Thymus (tissue), 11 donors: Measurements from ENCODE around the gene TNFRSF6B. TPM values are rescaled to one million over a fixed set of nuclear protein-coding genes. Genes with fewer than 3 reads are reported as not detected.
"Not testable (repeated sequence)": the region's sequence is repeated elsewhere in the genome, so short reads cannot be mapped to it uniquely, and the experiment has no call there.

ENCODE experiments used
- DNase-seq, 9 donors: peaks; one replicate each; pipeline ENCODE4 v3.0.0-alpha.2; 2013; ENCODE audit warnings: low spot score in 9 of 9, low read depth in 6 of 9, missing footprints in 1 of 9
- H3K27ac ChIP-seq, 2 donors: one replicate each; pipeline ENCODE4 v1.5.1; 2013; ENCODE audit warnings: control low read depth in 1 of 2, low read depth in 1 of 2, low read length in 1 of 2, mild to moderate bottlenecking in 1 of 2, moderate library complexity in 1 of 2
- H3K27me3 ChIP-seq, 2 donors: one replicate each; pipeline ENCODE4 v1.5.1; 2013; ENCODE audit warnings: low read length in 1 of 2; ENCODE audit not compliant: control insufficient read depth in 2 of 2, insufficient read depth in 1 of 2
- H3K36me3 ChIP-seq, 2 donors: one replicate each; pipeline ENCODE4 v1.5.1; 2013; ENCODE audit warnings: low read length in 1 of 2, mild to moderate bottlenecking in 1 of 2, moderate library complexity in 1 of 2; ENCODE audit not compliant: control insufficient read depth in 2 of 2, insufficient read depth in 2 of 2
- H3K4me1 ChIP-seq, 2 donors: one replicate each; pipeline ENCODE4 v1.5.1; 2013; ENCODE audit warnings: low read length in 2 of 2; ENCODE audit not compliant: control insufficient read depth in 2 of 2, insufficient read depth in 2 of 2
- H3K4me3 ChIP-seq, 2 donors: one replicate each; pipeline ENCODE4 v1.5.1; 2013; ENCODE audit warnings: low read length in 2 of 2, control low read depth in 1 of 2, mild to moderate bottlenecking in 1 of 2
- H3K9me3 ChIP-seq, 2 donors: one replicate each; pipeline ENCODE4 v1.5.1; 2013; ENCODE audit warnings: low read length in 1 of 2, mild to moderate bottlenecking in 1 of 2; ENCODE audit not compliant: control insufficient read depth in 2 of 2, insufficient read depth in 1 of 2
- WGBS: extraction: QIAGEN DNeasy Blood & Tissue Kit; methylation state at CpG from one replicate; pipeline ENCODE4 v1.1.7; 2013; 5-methylcytosine and 5-hydroxymethylcytosine counted together
- polyA plus RNA-seq: library from polyadenylated mRNA; stranded (reverse); fragments of 200-250 nt; gene quantifications from one replicate; pipeline ENCODE4 v1.2.3, GENCODE V29; 2013
- total RNA-seq: library from RNA; stranded (reverse); fragments of 120-200 nt; gene quantifications from one replicate; pipeline ENCODE4 v1.2.4, GENCODE V29; 2013
- donor health status: healthy.

Gene TNFRSF6B
- total and polyA plus RNA-seq, 2 donors: 13.5 to 34.7 TPM

DNA sequence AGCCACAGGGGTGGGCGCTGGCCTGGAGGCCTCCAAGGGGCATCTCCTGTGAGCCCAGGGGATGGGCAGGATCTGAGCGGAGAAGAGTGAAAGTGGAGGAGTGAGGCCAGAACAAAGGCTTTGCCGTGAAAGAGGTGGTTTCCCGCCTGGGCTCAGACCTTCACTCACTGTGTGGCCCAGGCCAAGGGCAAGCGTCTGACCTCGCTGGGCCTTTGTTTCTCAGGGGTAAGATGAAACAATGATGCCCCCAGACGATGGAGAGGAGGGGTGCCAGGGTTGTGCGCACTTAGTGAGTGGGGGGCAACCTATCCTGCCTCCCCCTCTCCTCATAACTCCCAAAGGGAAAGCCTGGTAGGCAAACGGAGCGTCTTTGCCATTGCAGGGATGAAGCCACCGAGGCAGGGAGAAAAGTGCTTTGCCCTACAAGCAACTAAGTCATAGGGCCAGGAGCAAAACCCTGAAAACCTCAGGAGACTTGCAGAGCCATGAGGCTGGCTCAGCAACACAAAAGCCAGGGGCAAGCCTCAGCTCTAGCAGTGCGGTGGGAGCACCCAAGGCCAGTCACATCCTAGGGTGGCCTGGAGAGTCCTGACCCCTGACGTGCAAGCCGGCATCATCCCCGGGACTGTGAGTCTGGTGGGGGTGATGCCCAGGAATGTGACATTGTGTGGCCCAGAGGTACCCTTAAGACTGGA, 42.3 kb upstream of the TNFRSF6B start:
- H3K36me3 ChIP-seq: peaks cover 0 to 3% of the 10 kb centered on the region in 2 donors
- peaks cover 0 to 8% of the 10 kb centered on the region in 2 donors for H3K27me3 ChIP-seq
- WGBS: 47% methylated on average over 15 of the region's 15 CpGs
- peaks cover 0 to 5% of the 10 kb centered on the region in 2 donors for H3K9me3 ChIP-seq
- H3K27ac ChIP-seq: peak overlapping the region; percentile 89 to 93
- DNase-seq: peak in 1 of 9 donors; percentile 37
- peaks cover 32 to 53% of the 10 kb centered on the region in 2 donors for H3K4me1 ChIP-seq
- peak overlapping the region; percentile 78 to 98 for H3K4me3 ChIP-seq

DNA sequence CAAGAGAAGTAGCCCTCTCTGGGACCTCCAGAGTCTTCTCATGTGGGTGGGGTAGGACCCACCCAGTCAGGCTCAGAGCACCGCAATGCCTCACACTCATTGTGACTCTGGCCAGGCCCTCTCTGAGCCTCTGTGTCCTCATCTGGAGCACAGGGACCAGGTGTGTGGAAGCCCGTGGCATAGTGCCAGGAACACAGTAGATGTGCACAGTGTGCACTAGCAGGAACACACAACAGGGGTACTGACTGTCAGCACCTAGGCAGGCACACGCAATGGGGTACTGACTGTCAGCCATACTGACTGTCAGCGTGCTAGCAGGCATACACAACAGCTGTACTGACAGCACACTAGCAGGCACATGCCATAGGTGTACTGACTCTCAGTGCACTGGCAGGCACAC, 41.2 kb upstream of the TNFRSF6B start:
- WGBS: 70% methylated on average over 4 of the region's 4 CpGs
- peaks cover 36 to 57% of the 10 kb centered on the region in 2 donors for H3K4me1 ChIP-seq

DNA sequence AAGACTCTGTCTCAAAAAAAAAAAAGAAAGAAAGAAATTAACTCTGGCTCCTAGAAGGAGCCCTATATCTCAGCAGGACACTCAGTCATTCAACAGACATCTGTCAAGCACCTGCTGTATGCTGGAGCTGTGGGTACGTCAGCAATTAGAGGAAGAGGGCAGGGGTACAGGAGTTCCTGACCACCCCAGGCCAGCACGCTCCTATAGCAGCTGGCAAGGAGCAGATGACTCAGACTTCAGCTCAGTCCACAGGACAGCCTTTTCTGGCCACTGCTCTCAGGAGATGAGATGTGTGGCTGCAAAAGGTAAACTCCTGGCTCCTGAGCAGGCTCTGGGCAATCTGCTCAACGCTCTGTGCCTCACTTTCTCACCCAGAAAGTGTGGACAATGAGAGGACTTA, 40.0 kb upstream of the TNFRSF6B start:
- peaks cover 8 to 10% of the 10 kb centered on the region in 2 donors for H3K36me3 ChIP-seq
- H3K9me3 ChIP-seq: peaks cover 0 to 5% of the 10 kb centered on the region in 2 donors
- DNase-seq: no peak
- WGBS: 95% methylated on average over 3 of the region's 3 CpGs
- peaks cover 36 to 55% of the 10 kb centered on the region in 2 donors for H3K4me1 ChIP-seq
- H3K27ac ChIP-seq: no peak overlapping the region
- H3K27me3 ChIP-seq: peaks cover 0 to 8% of the 10 kb centered on the region in 2 donors
- H3K4me3 ChIP-seq: no peak overlapping the region

More for the DNA sequence above, 41.2 kb upstream of the TNFRSF6B start:
- Histone ChIP-seq H3K27ac (peak overlapping the region; percentile 80 to 89), H3K9me3 (peaks cover 0 to 5% of the 10 kb centered on the region in 2 donors), H3K27me3 (peaks cover 0 to 8% of the 10 kb centered on the region in 2 donors), H3K36me3 (no peaks in the 10 kb centered on the region), H3K4me3 (no peak overlapping the region)
- DNase-seq: peak in 1 of 9 donors; percentile 24

DNA sequence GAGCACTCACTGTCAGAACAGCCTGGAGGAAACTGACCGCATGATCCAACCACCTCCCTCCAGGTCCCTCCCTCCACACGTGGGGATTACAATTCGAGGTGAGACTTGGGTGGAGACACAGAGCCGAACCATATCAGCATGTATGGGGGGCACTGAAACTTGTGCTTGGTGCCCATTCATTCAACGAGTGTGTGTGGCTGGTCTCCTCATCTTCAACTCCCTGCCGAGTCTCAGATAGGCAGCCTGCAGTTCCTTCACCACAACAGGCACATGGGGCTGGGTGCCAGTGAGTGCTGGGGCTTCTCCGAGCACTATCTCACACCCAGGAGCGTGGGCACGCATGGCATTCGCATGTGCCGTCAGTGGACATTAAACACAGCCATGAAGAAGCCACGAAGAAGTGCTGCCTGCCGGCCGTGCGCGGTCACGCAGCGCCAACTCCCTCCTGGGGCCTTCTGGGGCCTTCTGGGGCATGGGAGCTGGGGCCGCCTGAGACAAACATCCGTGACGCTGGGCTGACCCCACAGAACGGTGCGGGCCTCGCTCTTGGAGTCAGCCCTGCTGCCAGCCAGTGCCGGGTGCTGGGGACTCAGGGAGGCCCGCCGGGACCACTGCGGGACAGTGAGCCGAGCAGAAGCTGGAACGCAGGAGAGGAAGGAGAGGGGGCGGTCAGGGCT, 39.1 kb upstream of the TNFRSF6B start:
- Histone ChIP-seq H3K4me3 (peak overlapping the region; percentile 88 to 95), H3K27me3 (peaks cover 0 to 2% of the 10 kb centered on the region in 2 donors), H3K9me3 (peaks cover 0 to 5% of the 10 kb centered on the region in 2 donors), H3K36me3 (peaks cover 10 to 19% of the 10 kb centered on the region in 2 donors), H3K27ac (peak overlapping the region; percentile 73 to 84), H3K4me1 (peaks cover 28 to 47% of the 10 kb centered on the region in 2 donors)
- WGBS: 63% methylated on average over 31 of the region's 31 CpGs
- DNase-seq: peak in 1 of 9 donors; percentile 14

DNA sequence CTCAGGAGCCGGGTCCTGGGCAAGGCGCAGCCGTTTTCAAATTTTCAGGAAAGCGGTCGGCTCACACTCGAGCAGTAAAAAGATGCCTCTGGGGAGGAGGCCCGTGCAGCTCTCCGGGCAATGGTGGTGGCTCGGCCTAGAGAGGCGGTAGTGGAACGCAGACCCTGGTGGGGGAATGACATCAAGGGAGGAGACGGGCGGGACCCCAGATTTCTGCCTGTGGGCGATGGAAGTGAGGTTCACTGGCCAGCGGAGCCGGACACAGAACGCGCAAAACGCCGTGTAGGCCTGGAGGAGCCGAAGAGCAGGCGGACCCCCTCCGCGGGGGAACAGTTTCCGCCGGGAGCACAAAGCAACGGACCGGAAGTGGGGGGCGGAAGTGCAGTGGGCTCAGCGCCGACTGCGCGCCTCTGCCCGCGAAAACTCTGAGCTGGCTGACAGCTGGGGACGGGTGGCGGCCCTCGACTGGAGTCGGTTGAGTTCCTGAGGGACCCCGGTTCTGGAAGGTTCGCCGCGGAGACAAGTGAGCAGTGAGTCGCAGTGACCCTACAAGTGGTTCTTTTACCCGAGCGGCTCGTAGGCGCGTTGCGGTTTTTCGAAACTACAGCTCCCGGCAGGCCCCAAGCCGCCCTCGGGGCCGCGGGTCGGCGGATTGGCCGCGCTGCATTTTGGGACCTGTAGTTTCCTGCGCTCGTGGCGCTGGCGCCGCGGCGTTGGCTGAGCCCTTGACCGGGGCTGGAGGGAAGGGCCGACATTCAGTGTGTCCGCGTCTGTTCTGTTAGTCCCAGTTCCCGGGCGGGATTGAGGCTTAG, 38.3 kb upstream of the TNFRSF6B start, which contains the start of gene RTEL1:
RTEL1 (plus strand) TSS at position 376 of the 812 bp plus-strand sequence. CDS start 1,091 bp downstream, outside the sequence.
- peak within 1 kb of the TSS; percentile 73 to 84 for H3K27ac ChIP-seq
- WGBS: 3% methylated on average over 73 of the region's 73 CpGs
- no peaks in the 10 kb centered on the region for H3K27me3 ChIP-seq
- peaks cover 15 to 26% of the 10 kb centered on the region in 2 donors for H3K36me3 ChIP-seq
- peak; percentile 79 to 96 (median 89) for DNase-seq
- peaks cover 0 to 5% of the 10 kb centered on the region in 2 donors for H3K9me3 ChIP-seq
- H3K4me3 ChIP-seq: peak within 1 kb of the TSS; percentile 88 to 95
- H3K4me1 ChIP-seq: peaks cover 28 to 47% of the 10 kb centered on the region in 2 donors

DNA sequence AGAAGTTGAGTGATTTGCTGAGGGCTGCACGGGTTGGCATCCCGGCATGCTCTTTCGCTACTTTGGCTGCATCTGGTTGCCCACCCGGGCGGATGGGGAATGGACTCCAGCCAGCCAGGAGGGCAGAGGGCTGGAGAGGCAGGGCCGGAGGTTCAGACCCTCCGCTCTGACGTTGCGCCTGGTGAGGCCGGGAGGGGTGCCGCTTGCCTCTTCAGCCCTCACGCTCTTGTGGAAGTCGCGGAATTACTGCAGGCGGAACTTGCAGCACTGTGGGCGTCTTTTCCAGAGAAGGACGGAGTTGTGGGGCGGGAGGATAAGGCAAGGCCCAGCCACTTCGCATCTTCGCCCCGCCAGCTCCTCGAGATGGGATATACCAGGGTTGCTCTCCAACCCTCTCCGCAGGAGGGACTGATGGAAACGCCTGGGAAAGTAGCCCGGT, 37.7 kb upstream of the TNFRSF6B start:
- no peak for DNase-seq
- peaks cover 28 to 45% of the 10 kb centered on the region in 2 donors for H3K4me1 ChIP-seq
- H3K27ac ChIP-seq: peak overlapping the region; percentile 73 to 84
- H3K36me3 ChIP-seq: peaks cover 21 to 33% of the 10 kb centered on the region in 2 donors
- peak overlapping the region; percentile 88 to 95 for H3K4me3 ChIP-seq
- WGBS: 5% methylated on average over 25 of the region's 25 CpGs
- no peaks in the 10 kb centered on the region for H3K27me3 ChIP-seq
- peaks cover 0 to 5% of the 10 kb centered on the region in 2 donors for H3K9me3 ChIP-seq

DNA sequence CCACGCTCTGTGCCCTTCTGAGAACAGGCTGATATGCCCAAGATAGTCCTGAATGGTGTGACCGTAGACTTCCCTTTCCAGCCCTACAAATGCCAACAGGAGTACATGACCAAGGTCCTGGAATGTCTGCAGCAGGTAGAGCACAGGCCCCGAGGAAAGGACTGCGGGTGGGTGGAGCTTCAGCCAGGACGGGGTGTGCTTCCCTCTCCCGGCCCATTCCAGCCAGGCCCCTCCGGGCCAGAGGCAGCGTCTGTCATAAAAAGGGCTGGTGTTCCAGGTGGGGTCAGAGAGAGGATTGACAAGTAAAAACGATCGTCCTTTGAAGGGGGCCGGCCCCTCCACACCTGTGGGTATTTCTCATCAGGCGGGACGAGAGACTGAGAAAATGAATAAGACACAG, 37.1 kb upstream of the TNFRSF6B start:
- Histone ChIP-seq H3K27ac (no peak overlapping the region), H3K36me3 (peaks cover 25 to 34% of the 10 kb centered on the region in 2 donors), H3K9me3 (peaks cover 0 to 2% of the 10 kb centered on the region in 2 donors), H3K4me1 (peaks cover 25 to 39% of the 10 kb centered on the region in 2 donors), H3K27me3 (no peaks in the 10 kb centered on the region), H3K4me3 (peak overlapping the region; percentile 88 to 95)
- WGBS: 89% methylated on average over 13 of the region's 13 CpGs
- no peak for DNase-seq

DNA sequence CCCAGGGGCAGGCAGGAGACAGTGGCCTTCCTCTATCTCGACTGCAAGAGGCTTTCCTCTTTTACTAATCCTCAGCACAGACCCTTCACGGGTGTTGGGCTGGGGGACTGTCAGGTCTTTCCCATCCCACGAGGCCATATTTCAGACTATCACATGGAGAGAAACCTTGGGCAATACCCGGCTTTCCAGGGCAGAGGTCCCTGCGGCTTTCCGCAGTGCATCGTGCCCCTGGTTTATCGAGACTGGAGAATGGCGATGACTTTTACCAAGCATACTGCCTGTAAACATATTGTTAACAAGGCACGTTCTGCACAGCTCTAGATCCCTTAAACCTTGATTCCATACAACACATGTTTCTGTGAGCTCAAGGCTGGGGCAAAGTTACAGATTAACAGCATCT, 36.3 kb upstream of the TNFRSF6B start:
- WGBS: 97% methylated on average over 10 of the region's 10 CpGs
- Histone ChIP-seq H3K4me1 (peaks cover 17 to 31% of the 10 kb centered on the region in 2 donors), H3K36me3 (peaks cover 28 to 35% of the 10 kb centered on the region in 2 donors)
- DNase-seq, H3K9me3 ChIP-seq, H3K27me3 ChIP-seq, H3K27ac ChIP-seq, H3K4me3 ChIP-seq: not testable (repeated sequence)
